NCI-H748 treated with DMSO at 0.1 percent for 48 hours (cell line): ENCODE data around the gene AGO3.
"Not testable (repeated sequence)": the region's sequence is repeated elsewhere in the genome, so short reads cannot be mapped to it uniquely, and the experiment has no call there.

Experiments used
- DNase-seq: peaks from one replicate; lab custom pipeline; 2025; lab: John Stamatoyannopoulos, UW

AGO3 gene

GRCh38 chr1:35930593-35931445, at the start of gene AGO3:
TSS of gene AGO3 (plus strand) at chr1:35931105. CDS start at chr1:35931427, 322 bp downstream.
- peak; percentile 51 for DNase-seq

GRCh38 chr1:35881850-35882273, 49.0 kb upstream of the AGO3 start:
- DNase-seq: no peak

- no peak for DNase-seq
Observed at GRCh38 chr1:35882586-35882944, 48.3 kb upstream of the AGO3 start.

GRCh38 chr1:35882945-35883634, 47.8 kb upstream of the AGO3 start, which contains the start of gene AGO1:
TSS of gene AGO1 (plus strand) at chr1:35883209. CDS start at chr1:35883422, 213 bp downstream.
- peak; percentile 43 for DNase-seq

- peak; percentile 11 for DNase-seq
Observed at GRCh38 chr1:35883635-35884101, 47.2 kb upstream of the AGO3 start.

GRCh38 chr1:35884934-35885333, 46.0 kb upstream of the AGO3 start:
- no peak for DNase-seq

GRCh38 chr1:35885961-35886558, 44.8 kb upstream of the AGO3 start:
- DNase-seq: no peak

- DNase-seq: no peak
Observed at GRCh38 chr1:35886577-35887431, 44.1 kb upstream of the AGO3 start.

- DNase-seq: no peak
Observed at GRCh38 chr1:35887508-35887907, 43.4 kb upstream of the AGO3 start.

GRCh38 chr1:35888255-35888654, 42.6 kb upstream of the AGO3 start:
- no peak for DNase-seq

GRCh38 chr1:35888981-35889380, 41.9 kb upstream of the AGO3 start:
- DNase-seq: not testable (repeated sequence)

- no peak for DNase-seq
Observed at GRCh38 chr1:35893051-35893879, 37.6 kb upstream of the AGO3 start.

GRCh38 chr1:35894183-35894582, 36.7 kb upstream of the AGO3 start:
- no peak for DNase-seq

GRCh38 chr1:35894656-35895055, 36.2 kb upstream of the AGO3 start:
- DNase-seq: no peak

GRCh38 chr1:35899941-35900340, 31.0 kb upstream of the AGO3 start:
- no peak for DNase-seq

- DNase-seq: no peak
Observed at GRCh38 chr1:35901235-35901634, 29.7 kb upstream of the AGO3 start.

GRCh38 chr1:35902671-35903070, 28.2 kb upstream of the AGO3 start:
- no peak for DNase-seq

- no peak for DNase-seq
Observed at GRCh38 chr1:35914717-35915116, 16.2 kb upstream of the AGO3 start.

- no peak for DNase-seq
Observed at GRCh38 chr1:35915693-35916092, 15.2 kb upstream of the AGO3 start.

- DNase-seq: no peak
Observed at GRCh38 chr1:35923791-35924221, 7.1 kb upstream of the AGO3 start.

- DNase-seq: no peak
Observed at GRCh38 chr1:35924838-35925237, 6.1 kb upstream of the AGO3 start.
